Vagina (tissue), 2 donors: ENCODE measurements around the gene TMEM14A. TPM values are rescaled to one million over a fixed set of nuclear protein-coding genes. Genes with fewer than 3 reads are reported as not detected.
"Not testable (repeated sequence)": the region's sequence is repeated elsewhere in the genome, so short reads cannot be mapped to it uniquely, and the experiment has no call there.

Source experiments
- DNase-seq, 2 donors: peaks; one replicate each; pipeline ENCODE4 v3.0.0-alpha.2; 2017; ENCODE audit errors: extremely low spot score in 2 of 2
- H3K27ac ChIP-seq: fragments of 200-600 bp; sonication (generic); one replicate; pipeline ENCODE4 v1.5.1; 2019
- H3K27me3 ChIP-seq: fragments of 200-600 bp; sonication (generic); one replicate; pipeline ENCODE4 v1.5.1; 2019
- H3K36me3 ChIP-seq, 2 donors: fragments of 200-600 bp; sonication (generic); one replicate each; pipeline ENCODE4 v1.5.1; 2017 to 2019
- H3K4me1 ChIP-seq: fragments of 200-600 bp; sonication (generic); one replicate; pipeline ENCODE4 v1.5.1; 2019
- H3K4me3 ChIP-seq, 2 donors: fragments of 200-600 bp; sonication (generic); 1 replicate in 1 of 2; 2 replicates in 1 of 2; pipeline ENCODE4 v1.5.1; 2016 to 2019
- H3K9me3 ChIP-seq: fragments of 200-600 bp; sonication (generic); one replicate; pipeline ENCODE4 v1.5.1; 2019
- CTCF ChIP-seq, 3 experiments: fragments of 450-650 bp in 2 of 3; fragments of 200-600 bp in 1 of 3; sonication (generic) in 1 of 3; IDR thresholded peaks; one replicate each; pipeline ENCODE4 v1.5.1; 2017 to 2019; ENCODE audit warnings: antibody characterized with exemption in 3 of 3, mild to moderate bottlenecking in 2 of 3, moderate library complexity in 2 of 3
- POLR2A ChIP-seq, 2 donors: fragments of 450-650 bp; IDR thresholded peaks; one replicate each; pipeline ENCODE4 v1.6.1; 2017; ENCODE audit warnings: antibody characterized with exemption in 2 of 2, mild to moderate bottlenecking in 2 of 2, moderate library complexity in 2 of 2
- POLR2AphosphoS5 ChIP-seq, 2 donors: sonication (generic); formaldehyde crosslinking; IDR thresholded peaks; one replicate each; pipeline ENCODE4 v1.9.0; 2017; ENCODE audit warnings: antibody characterized with exemption in 2 of 2, mild to moderate bottlenecking in 2 of 2, low read depth in 1 of 2; ENCODE audit not compliant: insufficient read depth in 1 of 2
- intact Hi-C: fragments of 100-400 bp; cut with DNase I; formaldehyde crosslinking; loops from one replicate; pipeline ENCODE4 v1.15.1; 2023
- total RNA-seq: library from RNA; depleted of rRNA; stranded (reverse); fragments of >200 nt; gene quantifications from one replicate; pipeline ENCODE4 v1.2.3, GENCODE V29; 2016

Gene TMEM14A
- total RNA-seq, 1 donor from 2014 or later: 16.9 TPM

GRCh38 chr6:52654007-52654406 lies 16.9 kb upstream of the TMEM14A start:
- H3K36me3 ChIP-seq: no peaks in the 10 kb centered on the region
- H3K4me1 ChIP-seq: peaks cover 12% of the 10 kb centered on the region
- H3K9me3 ChIP-seq: no peaks in the 10 kb centered on the region
- no peak overlapping the region for H3K27ac ChIP-seq
- H3K4me3 ChIP-seq: no peak overlapping the region
- H3K27me3 ChIP-seq: no peaks in the 10 kb centered on the region
- TF ChIP-seq POLR2A (IDR thresholded peaks at IDR 0.05) (no peak), CTCF (IDR thresholded peaks at IDR 0.05) (no peak), POLR2AphosphoS5 (IDR thresholded peaks at IDR 0.05; ENCODE audit: insufficient read depth in 1 of 2, low read depth in 1 of 2) (no peak)
- intact Hi-C loops: loop anchor here (10.0 kb wide), 1 partner anchor 49 kb away; no protein-coding TSS in a partner anchor
- no peak for DNase-seq

- H3K9me3 ChIP-seq: no peaks in the 10 kb centered on the region
- TF ChIP-seq POLR2A (IDR thresholded peaks at IDR 0.05) (no peak), POLR2AphosphoS5 (IDR thresholded peaks at IDR 0.05; ENCODE audit: insufficient read depth in 1 of 2, low read depth in 1 of 2) (no peak), CTCF (IDR thresholded peaks at IDR 0.05) (no peak)
- DNase-seq: no peak
- no peak overlapping the region for H3K4me3 ChIP-seq
- intact Hi-C loops: loop anchor here (10.0 kb wide), 1 partner anchor 50 kb away; no protein-coding TSS in a partner anchor
- no peaks in the 10 kb centered on the region for H3K27me3 ChIP-seq
- no peaks in the 10 kb centered on the region for H3K36me3 ChIP-seq
- H3K4me1 ChIP-seq: peaks cover 7% of the 10 kb centered on the region
- H3K27ac ChIP-seq: no peak overlapping the region
Observed at GRCh38 chr6:52654592-52654991, 16.3 kb upstream of the TMEM14A start.

GRCh38 chr6:52655941-52656340 lies 15.0 kb upstream of the TMEM14A start:
- H3K27me3 ChIP-seq, H3K4me1 ChIP-seq, H3K9me3 ChIP-seq, H3K36me3 ChIP-seq, H3K27ac ChIP-seq, H3K4me3 ChIP-seq, DNase-seq: not testable (repeated sequence)
- intact Hi-C loops: loop anchor here (10.0 kb wide), 1 partner anchor 51 kb away; no protein-coding TSS in a partner anchor

- Histone ChIP-seq H3K27ac (no peak overlapping the region), H3K9me3 (no peaks in the 10 kb centered on the region), H3K4me1 (no peaks in the 10 kb centered on the region), H3K4me3 (no peak overlapping the region), H3K36me3 (no peaks in the 10 kb centered on the region), H3K27me3 (no peaks in the 10 kb centered on the region)
- TF ChIP-seq CTCF (IDR thresholded peaks at IDR 0.05): no peak
- no peak for TF ChIP-seq POLR2AphosphoS5 (IDR thresholded peaks at IDR 0.05; ENCODE audit: insufficient read depth in 1 of 2, low read depth in 1 of 2)
- TF ChIP-seq POLR2A (IDR thresholded peaks at IDR 0.05): no peak
- no peak for DNase-seq
- intact Hi-C loops: loop anchor here (10.0 kb wide), 1 partner anchor 53 kb away; no protein-coding TSS in a partner anchor
Observed at GRCh38 chr6:52657870-52658269, 13.0 kb upstream of the TMEM14A start.

- DNase-seq: no peak
- Histone ChIP-seq H3K4me1 (peaks cover 15% of the 10 kb centered on the region), H3K27me3 (no peaks in the 10 kb centered on the region), H3K36me3 (no peaks in the 10 kb centered on the region), H3K9me3 (no peaks in the 10 kb centered on the region), H3K4me3 (no peak overlapping the region), H3K27ac (no peak overlapping the region)
- TF ChIP-seq POLR2A (IDR thresholded peaks at IDR 0.05) (no peak), POLR2AphosphoS5 (IDR thresholded peaks at IDR 0.05; ENCODE audit: insufficient read depth in 1 of 2, low read depth in 1 of 2) (no peak), CTCF (IDR thresholded peaks at IDR 0.05) (no peak)
- intact Hi-C loops: no loop called here
Observed at GRCh38 chr6:52661551-52661950, 9.4 kb upstream of the TMEM14A start.
